Chondrocyte (in vitro differentiated cells): Measurements from ENCODE around the gene CADM2. TPM values are rescaled to one million over a fixed set of nuclear protein-coding genes. Genes with fewer than 3 reads are reported as not detected.

ENCODE experiments used
- DNase-seq: peaks from one replicate; pipeline ENCODE4 v3.0.0; 2021; ENCODE audit warnings: mixed read lengths, low spot score
- H3K27ac Mint-ChIP-seq: one replicate; pipeline ENCODE4 v1.8.0; 2021; ENCODE audit warnings: mild to moderate bottlenecking, moderate library complexity, mixed read lengths; ENCODE audit not compliant: unreplicated experiment
- H3K27me3 Mint-ChIP-seq: 2 replicates; pipeline ENCODE4 v1.8.0; 2021; ENCODE audit warnings: low read depth, mixed read lengths
- H3K36me3 Mint-ChIP-seq: 2 replicates; pipeline ENCODE4 v1.8.0; 2021; ENCODE audit warnings: low read depth, mixed read lengths
- H3K4me1 Mint-ChIP-seq: 2 replicates; pipeline ENCODE4 v1.8.0; 2021; ENCODE audit warnings: low read depth, mild to moderate bottlenecking, mixed read lengths
- H3K4me3 Mint-ChIP-seq: one replicate; pipeline ENCODE4 v1.8.0; 2021; ENCODE audit warnings: mild to moderate bottlenecking, moderate library complexity, mixed read lengths; ENCODE audit not compliant: unreplicated experiment
- H3K9me3 Mint-ChIP-seq: 2 replicates; pipeline ENCODE4 v1.8.0; 2021; ENCODE audit warnings: low read depth, mixed read lengths
- CTCF ChIP-seq: fragments of 200-600 bp; sonication (generic); IDR thresholded peaks from 2 replicates; pipeline ENCODE4 v1.5.0; 2021; ENCODE audit warnings: antibody characterized with exemption, mild to moderate bottlenecking, moderate library complexity
- total RNA-seq: library from RNA; stranded (reverse); gene quantifications from 3 replicates; pipeline ENCODE4 v1.2.1, GENCODE V29; 2021

The CADM2 gene
- total RNA-seq, 1 donor from 2014 or later = 1.1 TPM

GRCh38 chr3:84991422-84991900, 32.7 kb downstream of the CADM2 start:
- H3K4me1 Mint-ChIP-seq = no peaks in the 10 kb centered on the region
- H3K36me3 Mint-ChIP-seq = no peaks in the 10 kb centered on the region
- no peak overlapping the region for H3K27ac Mint-ChIP-seq
- no peak for TF ChIP-seq CTCF
- no peaks in the 10 kb centered on the region for H3K9me3 Mint-ChIP-seq
- no peaks in the 10 kb centered on the region for H3K27me3 Mint-ChIP-seq
- H3K4me3 Mint-ChIP-seq = no peak overlapping the region
- DNase-seq = no peak

DNA sequence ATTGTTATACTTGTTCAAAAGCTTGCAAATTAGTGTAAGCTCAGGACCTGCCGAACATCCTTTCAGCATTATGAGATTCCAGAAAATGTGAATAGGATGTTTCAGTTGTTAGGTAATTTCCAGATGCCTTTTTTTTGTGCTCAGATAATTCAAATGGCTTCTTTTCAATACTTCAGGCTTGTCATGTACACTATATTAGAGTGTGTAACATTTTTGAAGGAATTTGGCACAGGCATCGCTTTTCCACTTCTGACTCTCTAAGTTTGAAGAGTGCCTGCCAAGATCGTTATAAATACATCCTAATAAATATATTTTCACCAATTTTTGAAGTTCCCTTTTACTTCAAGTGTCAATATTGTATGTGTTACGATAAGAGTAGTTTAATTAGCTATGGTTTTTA, 35.2 kb downstream of the CADM2 start:
- H3K4me3 Mint-ChIP-seq = no peak overlapping the region
- H3K27me3 Mint-ChIP-seq = no peaks in the 10 kb centered on the region
- no peaks in the 10 kb centered on the region for H3K4me1 Mint-ChIP-seq
- no peaks in the 10 kb centered on the region for H3K36me3 Mint-ChIP-seq
- H3K27ac Mint-ChIP-seq = no peak overlapping the region
- H3K9me3 Mint-ChIP-seq = no peaks in the 10 kb centered on the region
- TF ChIP-seq CTCF = no peak
- no peak for DNase-seq

DNA sequence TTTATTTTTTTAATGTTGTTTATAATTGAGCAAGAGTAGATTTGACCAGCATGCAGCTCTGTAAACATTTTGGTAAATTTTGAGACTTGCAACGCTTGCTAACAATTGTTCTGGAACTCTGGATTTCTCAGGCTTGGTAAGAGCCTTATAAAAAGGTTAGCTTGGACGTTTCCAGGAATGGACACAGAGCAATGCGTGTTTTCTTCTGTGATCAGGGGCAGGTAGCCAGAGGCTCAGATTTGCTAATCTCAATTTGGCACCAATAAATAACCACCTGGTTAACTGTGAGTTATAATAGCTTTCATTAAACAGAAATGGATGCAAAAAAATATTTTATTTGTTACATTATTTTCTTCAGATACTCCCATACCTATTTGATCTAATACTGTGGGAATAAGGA, 39.8 kb downstream of the CADM2 start:
- Mint-ChIP-seq H3K27me3 (no peaks in the 10 kb centered on the region), H3K4me3 (no peak overlapping the region), H3K27ac (no peak overlapping the region), H3K4me1 (no peaks in the 10 kb centered on the region), H3K9me3 (no peaks in the 10 kb centered on the region), H3K36me3 (no peaks in the 10 kb centered on the region)
- no peak for DNase-seq
- no peak for TF ChIP-seq CTCF

GRCh38 chr3:85003479-85003878, 44.7 kb downstream of the CADM2 start:
- Mint-ChIP-seq H3K4me1 (no peaks in the 10 kb centered on the region), H3K4me3 (no peak overlapping the region), H3K27me3 (no peaks in the 10 kb centered on the region), H3K27ac (no peak overlapping the region), H3K36me3 (no peaks in the 10 kb centered on the region), H3K9me3 (no peaks in the 10 kb centered on the region)
- TF ChIP-seq CTCF = no peak
- no peak for DNase-seq

GRCh38 chr3:85004147-85004546, 45.4 kb downstream of the CADM2 start:
- TF ChIP-seq CTCF = no peak

More at GRCh38 chr3:85004147-85004546, 45.4 kb downstream of the CADM2 start:
- Mint-ChIP-seq H3K36me3 (no peaks in the 10 kb centered on the region), H3K4me3 (no peak overlapping the region), H3K4me1 (no peaks in the 10 kb centered on the region), H3K9me3 (no peaks in the 10 kb centered on the region), H3K27ac (no peak overlapping the region), H3K27me3 (no peaks in the 10 kb centered on the region)
- no peak for DNase-seq
